Fibroblast of villous mesenchyme (primary cell): Measurements from ENCODE around the gene ACTA1. TPM values are rescaled to one million over a fixed set of nuclear protein-coding genes. Genes with fewer than 3 reads are reported as not detected.

Source experiments
- DNase-seq: peaks from one replicate; pipeline ENCODE4 v3.0.0-alpha.2; 2010; ENCODE audit warnings: low read depth
- H3K4me3 ChIP-seq: 2 replicates; pipeline ENCODE4 v1.5.1; 2011; ENCODE audit warnings: low read depth, mild to moderate bottlenecking, low read length
- CTCF ChIP-seq: IDR thresholded peaks from 2 replicates; pipeline ENCODE4 v1.5.1; 2012; ENCODE audit warnings: low read depth, mild to moderate bottlenecking, low read length; ENCODE audit not compliant: insufficient read depth
- total RNA-seq: library from RNA; depleted of rRNA; stranded (reverse); fragments of >200 nt; gene quantifications from 2 replicates; pipeline ENCODE4 v1.2.3, GENCODE V29; 2012

The ACTA1 gene
- total RNA-seq, 1 donor: not detected

GRCh38 chr1:229471175-229471574, 37.3 kb upstream of the ACTA1 start:
- no peak for DNase-seq

GRCh38 chr1:229470406-229471043, 36.6 kb upstream of the ACTA1 start:
- TF ChIP-seq CTCF: no peak
- H3K4me3 ChIP-seq: no peak overlapping the region
- no peak for DNase-seq

More at GRCh38 chr1:229471175-229471574, 37.3 kb upstream of the ACTA1 start:
- H3K4me3 ChIP-seq: no peak overlapping the region
- TF ChIP-seq CTCF: no peak

- no peak for DNase-seq
- TF ChIP-seq CTCF: no peak
- no peak overlapping the region for H3K4me3 ChIP-seq
Measured at GRCh38 chr1:229466887-229467286, 33.0 kb upstream of the ACTA1 start.

- no peak for DNase-seq
- no peak overlapping the region for H3K4me3 ChIP-seq
- TF ChIP-seq CTCF: no peak
Measured at GRCh38 chr1:229464672-229465071, 30.8 kb upstream of the ACTA1 start.

- no peak for TF ChIP-seq CTCF
- H3K4me3 ChIP-seq: no peak overlapping the region
- no peak for DNase-seq
Measured at GRCh38 chr1:229461032-229461668, 27.3 kb upstream of the ACTA1 start.

GRCh38 chr1:229459815-229460214, 25.9 kb upstream of the ACTA1 start:
- DNase-seq: no peak
- no peak for TF ChIP-seq CTCF
- no peak overlapping the region for H3K4me3 ChIP-seq

- DNase-seq: no peak
- no peak for TF ChIP-seq CTCF
- no peak overlapping the region for H3K4me3 ChIP-seq
Measured at GRCh38 chr1:229457436-229457835, 23.5 kb upstream of the ACTA1 start.
